RWPE2 (cell line): ENCODE measurements around the gene HNRNPLL.
"Not testable (repeated sequence)": the region's sequence is repeated elsewhere in the genome, so short reads cannot be mapped to it uniquely, and the experiment has no call there.

Experiments
- ATAC-seq: fragments of 200-7000 bp; cut with Tn5 transposase; 3 replicates; pipeline ENCODE4 v1.9.1; 2021; ENCODE audit warnings: low read depth
- DNase-seq: peaks from one replicate; pipeline ENCODE4 v3.0.0-alpha.2; 2020; ENCODE audit warnings: low spot score
- H3K27ac ChIP-seq: fragments of 450-650 bp; 2 replicates; pipeline ENCODE4 v1.5.1; 2017; ENCODE audit warnings: mild to moderate bottlenecking; ENCODE audit not compliant: poor library complexity, severe bottlenecking
- H3K27me3 ChIP-seq: fragments of 250-450 bp; sonication (Bioruptor Pico); 2 replicates; pipeline ENCODE4 v1.5.1; 2021; ENCODE audit warnings: mild to moderate bottlenecking, moderate library complexity; ENCODE audit not compliant: insufficient read depth, poor library complexity, severe bottlenecking
- H3K36me3 ChIP-seq: fragments of 250-450 bp; sonication (Bioruptor Pico); 2 replicates; pipeline ENCODE4 v1.5.1; 2020; ENCODE audit warnings: low read depth, mild to moderate bottlenecking, moderate library complexity
- H3K4me1 ChIP-seq: fragments of 250-450 bp; sonication (Bioruptor Pico); 2 replicates; pipeline ENCODE4 v1.5.1; 2021; ENCODE audit warnings: mild to moderate bottlenecking, moderate library complexity; ENCODE audit not compliant: insufficient read depth, poor library complexity, severe bottlenecking
- H3K4me3 ChIP-seq: fragments of 250-450 bp; sonication (Bioruptor Pico); 2 replicates; pipeline ENCODE4 v1.5.1; 2021; ENCODE audit warnings: mild to moderate bottlenecking, moderate library complexity; ENCODE audit not compliant: severe bottlenecking
- H3K9me3 ChIP-seq: fragments of 250-450 bp; sonication (Bioruptor Pico); 2 replicates; pipeline ENCODE4 v1.5.1; 2021; ENCODE audit warnings: mild to moderate bottlenecking, moderate library complexity; ENCODE audit not compliant: severe bottlenecking
- CTCF ChIP-seq: fragments of 450-650 bp; IDR thresholded peaks from one replicate; pipeline ENCODE4 v1.5.1; 2017; ENCODE audit warnings: mild to moderate bottlenecking, moderate library complexity; ENCODE audit not compliant: poor library complexity, severe bottlenecking

The HNRNPLL gene

DNA sequence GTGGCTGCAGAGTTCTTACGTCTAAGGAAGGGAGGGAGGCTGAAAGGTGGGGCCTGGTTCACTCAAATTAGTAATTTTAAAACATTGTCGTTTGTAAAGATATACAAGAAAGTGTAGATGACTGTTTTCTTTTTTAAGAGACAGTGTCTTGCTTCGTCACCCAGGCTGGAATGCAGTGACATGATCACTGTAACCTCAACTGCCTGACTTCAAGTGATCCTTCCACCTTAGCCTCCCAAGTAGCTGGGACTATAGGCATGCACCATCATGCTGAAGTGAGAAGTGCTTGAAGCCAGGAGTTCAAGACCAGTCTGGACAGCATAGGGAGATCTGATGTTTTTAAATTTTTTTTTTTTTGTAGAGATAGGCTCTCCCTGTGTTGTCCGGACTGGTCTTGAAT, 52.9 kb downstream of the HNRNPLL start:
- no peak overlapping the region for H3K27ac ChIP-seq
- no peak for ATAC-seq

GRCh38 chr2:38549071-38549704, 53.5 kb downstream of the HNRNPLL start:
- ATAC-seq = no peak
- no peak overlapping the region for H3K4me3 ChIP-seq
- H3K27me3 ChIP-seq = no peaks in the 10 kb centered on the region
- H3K9me3 ChIP-seq = no peaks in the 10 kb centered on the region
- no peak overlapping the region for H3K27ac ChIP-seq
- TF ChIP-seq CTCF = no peak
- DNase-seq = no peak
- no peaks in the 10 kb centered on the region for H3K36me3 ChIP-seq
- H3K4me1 ChIP-seq = no peaks in the 10 kb centered on the region

More for the DNA sequence above, 52.9 kb downstream of the HNRNPLL start:
- Histone ChIP-seq H3K4me1 (no peaks in the 10 kb centered on the region), H3K36me3 (no peaks in the 10 kb centered on the region), H3K27me3 (no peaks in the 10 kb centered on the region), H3K4me3 (no peak overlapping the region), H3K9me3 (no peaks in the 10 kb centered on the region)
- TF ChIP-seq CTCF = no peak
- no peak for DNase-seq

DNA sequence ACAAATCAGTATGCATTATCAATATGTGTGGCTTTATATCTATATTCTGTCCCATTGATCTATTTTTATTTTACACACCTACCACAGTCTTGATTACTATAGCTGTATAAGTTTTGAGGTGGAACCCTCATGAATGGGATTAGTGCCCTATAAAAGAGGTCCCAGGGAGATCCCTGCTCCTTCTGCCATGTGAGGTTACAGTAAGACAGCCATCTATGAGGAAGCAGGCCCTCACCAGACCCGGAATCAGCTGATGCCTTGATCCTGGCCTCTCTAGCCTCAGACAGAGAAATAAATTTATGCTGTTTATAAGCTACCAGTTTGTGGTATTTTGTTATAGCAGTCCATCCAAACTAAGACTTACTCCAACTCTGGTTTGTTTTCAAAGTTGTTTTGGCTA, 54.9 kb downstream of the HNRNPLL start:
- Histone ChIP-seq H3K27ac (no peak overlapping the region), H3K27me3 (no peaks in the 10 kb centered on the region), H3K36me3 (no peaks in the 10 kb centered on the region), H3K9me3 (no peaks in the 10 kb centered on the region), H3K4me1 (no peaks in the 10 kb centered on the region), H3K4me3 (no peak overlapping the region)
- DNase-seq (no peak), ATAC-seq (no peak)
- TF ChIP-seq CTCF = no peak

DNA sequence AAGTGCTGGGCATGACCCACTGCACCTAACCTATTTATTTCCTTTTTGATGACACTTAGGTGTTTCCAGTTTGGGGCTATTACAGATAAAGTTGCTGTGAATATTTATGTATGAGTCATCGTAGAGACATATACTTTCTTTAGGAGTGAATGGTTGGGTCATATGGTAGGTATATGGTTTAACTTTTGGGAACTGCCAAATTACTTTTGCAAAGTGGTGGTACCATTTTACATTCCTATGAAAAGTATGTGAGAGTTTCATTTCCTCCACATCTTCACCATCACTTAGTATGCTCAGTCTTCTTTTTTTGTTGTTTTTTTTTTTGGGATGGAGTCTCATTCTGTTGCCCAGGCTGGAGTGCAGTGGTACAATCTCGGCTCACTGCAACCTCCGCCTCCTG, 56.1 kb downstream of the HNRNPLL start:
- H3K9me3 ChIP-seq = no peaks in the 10 kb centered on the region
- no peak for DNase-seq
- H3K27me3 ChIP-seq = no peaks in the 10 kb centered on the region
- H3K4me3 ChIP-seq = no peak overlapping the region
- H3K4me1 ChIP-seq = no peaks in the 10 kb centered on the region
- no peak overlapping the region for H3K27ac ChIP-seq
- TF ChIP-seq CTCF = no peak
- ATAC-seq = peak; percentile 44; the same call in 2 of the 3 replicates
- no peaks in the 10 kb centered on the region for H3K36me3 ChIP-seq

GRCh38 chr2:38546064-38546463, 56.7 kb downstream of the HNRNPLL start:
- Histone ChIP-seq H3K27me3 (no peaks in the 10 kb centered on the region), H3K4me3 (no peak overlapping the region), H3K36me3 (no peaks in the 10 kb centered on the region), H3K27ac (no peak overlapping the region), H3K4me1 (no peaks in the 10 kb centered on the region), H3K9me3 (no peaks in the 10 kb centered on the region)
- ATAC-seq (no peak), DNase-seq (no peak)
- no peak for TF ChIP-seq CTCF

- H3K27me3 ChIP-seq, H3K36me3 ChIP-seq, H3K9me3 ChIP-seq, H3K27ac ChIP-seq, DNase-seq, H3K4me1 ChIP-seq, H3K4me3 ChIP-seq: not testable (repeated sequence)
- ATAC-seq = 0 out of 3 replicates have a peak, but pooled peaks have one; percentile 13
Observed at GRCh38 chr2:38542248-38542631, 60.5 kb downstream of the HNRNPLL start.
